ENCODE results near the gene DAB2IP.

Gene DAB2IP

GRCh38 chr9:121667214-121667613 lies 15.8 kb downstream of the DAB2IP start:
- no peak for DNase-seq

GRCh38 chr9:121667890-121668289 lies 16.5 kb downstream of the DAB2IP start:
- no peak for DNase-seq

GRCh38 chr9:121670431-121670830 lies 19.0 kb downstream of the DAB2IP start:
- no peak for DNase-seq

GRCh38 chr9:121671612-121672155 lies 20.2 kb downstream of the DAB2IP start:
- no peak for DNase-seq

- DNase-seq: no peak
Observed at GRCh38 chr9:121672213-121672612, 20.8 kb downstream of the DAB2IP start.

GRCh38 chr9:121672986-121673385 lies 21.6 kb downstream of the DAB2IP start:
- no peak for DNase-seq

- no peak for DNase-seq
Observed at GRCh38 chr9:121673576-121673975, 22.1 kb downstream of the DAB2IP start.

- DNase-seq: no peak
Observed at GRCh38 chr9:121674017-121674416, 22.6 kb downstream of the DAB2IP start.

GRCh38 chr9:121674952-121675351 lies 23.5 kb downstream of the DAB2IP start:
- DNase-seq: no peak

- DNase-seq: no peak
Observed at GRCh38 chr9:121675381-121675780, 23.9 kb downstream of the DAB2IP start.

GRCh38 chr9:121675969-121676822 lies 24.8 kb downstream of the DAB2IP start:
- DNase-seq: no peak

GRCh38 chr9:121676926-121677325 lies 25.5 kb downstream of the DAB2IP start:
- no peak for DNase-seq

GRCh38 chr9:121678501-121679022 lies 27.1 kb downstream of the DAB2IP start:
- no peak for DNase-seq

GRCh38 chr9:121679901-121680635 lies 28.6 kb downstream of the DAB2IP start:
- no peak for DNase-seq

- DNase-seq: no peak
Observed at GRCh38 chr9:121681404-121681803, 30.0 kb downstream of the DAB2IP start.

GRCh38 chr9:121682201-121682600 lies 30.8 kb downstream of the DAB2IP start:
- no peak for DNase-seq

GRCh38 chr9:121682926-121683515 lies 31.6 kb downstream of the DAB2IP start:
- no peak for DNase-seq

GRCh38 chr9:121683652-121684051 lies 32.2 kb downstream of the DAB2IP start:
- DNase-seq: no peak

- DNase-seq: peak in 1 of 2 donors; percentile 44
Observed at GRCh38 chr9:121684381-121685145, 33.1 kb downstream of the DAB2IP start.

- no peak for DNase-seq
Observed at GRCh38 chr9:121685146-121685794, 33.8 kb downstream of the DAB2IP start.

- DNase-seq: no peak
Observed at GRCh38 chr9:121685795-121686377, 34.5 kb downstream of the DAB2IP start.
